ENCODE results near the gene RC3H1.

The RC3H1 gene, protein sequence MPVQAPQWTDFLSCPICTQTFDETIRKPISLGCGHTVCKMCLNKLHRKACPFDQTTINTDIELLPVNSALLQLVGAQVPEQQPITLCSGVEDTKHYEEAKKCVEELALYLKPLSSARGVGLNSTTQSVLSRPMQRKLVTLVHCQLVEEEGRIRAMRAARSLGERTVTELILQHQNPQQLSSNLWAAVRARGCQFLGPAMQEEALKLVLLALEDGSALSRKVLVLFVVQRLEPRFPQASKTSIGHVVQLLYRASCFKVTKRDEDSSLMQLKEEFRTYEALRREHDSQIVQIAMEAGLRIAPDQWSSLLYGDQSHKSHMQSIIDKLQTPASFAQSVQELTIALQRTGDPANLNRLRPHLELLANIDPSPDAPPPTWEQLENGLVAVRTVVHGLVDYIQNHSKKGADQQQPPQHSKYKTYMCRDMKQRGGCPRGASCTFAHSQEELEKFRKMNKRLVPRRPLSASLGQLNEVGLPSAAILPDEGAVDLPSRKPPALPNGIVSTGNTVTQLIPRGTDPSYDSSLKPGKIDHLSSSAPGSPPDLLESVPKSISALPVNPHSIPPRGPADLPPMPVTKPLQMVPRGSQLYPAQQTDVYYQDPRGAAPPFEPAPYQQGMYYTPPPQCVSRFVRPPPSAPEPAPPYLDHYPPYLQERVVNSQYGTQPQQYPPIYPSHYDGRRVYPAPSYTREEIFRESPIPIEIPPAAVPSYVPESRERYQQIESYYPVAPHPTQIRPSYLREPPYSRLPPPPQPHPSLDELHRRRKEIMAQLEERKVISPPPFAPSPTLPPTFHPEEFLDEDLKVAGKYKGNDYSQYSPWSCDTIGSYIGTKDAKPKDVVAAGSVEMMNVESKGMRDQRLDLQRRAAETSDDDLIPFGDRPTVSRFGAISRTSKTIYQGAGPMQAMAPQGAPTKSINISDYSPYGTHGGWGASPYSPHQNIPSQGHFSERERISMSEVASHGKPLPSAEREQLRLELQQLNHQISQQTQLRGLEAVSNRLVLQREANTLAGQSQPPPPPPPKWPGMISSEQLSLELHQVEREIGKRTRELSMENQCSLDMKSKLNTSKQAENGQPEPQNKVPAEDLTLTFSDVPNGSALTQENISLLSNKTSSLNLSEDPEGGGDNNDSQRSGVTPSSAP
- long read RNA-seq, full-length matches to known transcripts = 1 of 10 reads
- long read RNA-seq, partial matches to known transcripts = 2 of 10 reads
- long read RNA-seq, other reads (novel, unspliced or antisense) = 7 of 10 reads

DNA sequence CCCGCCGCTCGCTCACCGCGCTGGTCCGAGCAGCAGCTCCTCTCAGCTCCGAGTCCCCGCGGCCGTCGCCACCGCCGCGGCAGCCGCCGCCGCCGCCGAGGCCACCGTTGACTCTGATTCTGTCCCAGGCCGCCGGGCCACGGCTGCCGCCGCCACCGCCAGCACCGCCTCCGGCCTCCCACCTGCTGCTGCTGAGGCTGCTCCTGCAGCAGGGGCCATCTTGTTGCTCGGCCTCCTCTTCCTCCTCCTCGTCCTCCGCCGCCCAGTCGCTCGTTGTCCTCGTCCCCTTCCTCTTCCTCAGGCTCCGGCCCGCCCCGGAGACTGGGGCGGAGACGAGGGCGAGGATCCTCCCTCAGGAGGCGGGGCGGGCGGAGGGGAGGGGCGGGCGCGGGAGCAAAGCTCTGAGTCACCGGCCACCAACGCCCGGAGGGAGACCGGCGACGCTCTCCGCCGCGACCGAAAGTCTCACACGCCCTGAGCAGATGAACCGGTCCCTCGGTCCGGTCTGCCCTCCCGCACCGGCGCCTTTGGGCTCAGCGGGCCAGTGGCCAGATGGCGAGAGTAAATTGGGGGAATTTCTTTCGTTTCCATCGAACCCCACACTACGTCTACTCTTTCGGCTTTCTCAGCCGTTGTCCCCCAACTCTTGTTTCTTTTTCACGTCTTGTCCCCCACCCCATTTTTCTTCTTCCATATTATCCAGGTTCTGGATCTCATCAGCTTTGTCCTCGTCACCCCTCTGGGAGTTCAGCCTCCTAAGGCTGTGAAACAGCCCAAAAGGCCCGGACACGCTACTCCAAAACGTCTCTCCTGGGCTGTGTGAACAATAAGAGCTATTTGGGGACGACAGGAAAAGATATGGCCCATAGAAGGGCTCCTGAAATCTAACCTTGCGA is at the start of gene RC3H1:
TSS of gene RC3H1 (minus strand) at position 278 of the 896 bp plus-strand sequence. CDS start 29,372 bp downstream, outside the sequence.
- peak; percentile 84 to 92 for DNase-seq (ENCODE audit: low read depth in 1 of 2, low spot score in 1 of 2)
- Histone ChIP-seq H3K27ac (replicated peaks) (peak within 1 kb of the TSS; percentile 94), H3K27me3 (ENCODE audit: insufficient read depth, poor library complexity, severe bottlenecking) (no peaks in the 10 kb centered on the region), H3K4me3 (replicated peaks; ENCODE audit: insufficient read depth, low read length) (peak within 1 kb of the TSS; percentile 87)
- TF ChIP-seq SPI1 (IDR thresholded peaks at IDR 0.05; ENCODE audit: borderline replicate concordance, low read depth) (peak; percentile 74; the same call in 1 of the 2 replicates), POLR2AphosphoS5 (IDR thresholded peaks at IDR 0.05; ENCODE audit: low read depth) (peak; percentile 96), GABPA (IDR thresholded peaks at IDR 0.05; ENCODE audit: low read depth) (no peak)
- TF ChIP-seq, protein P1, sequence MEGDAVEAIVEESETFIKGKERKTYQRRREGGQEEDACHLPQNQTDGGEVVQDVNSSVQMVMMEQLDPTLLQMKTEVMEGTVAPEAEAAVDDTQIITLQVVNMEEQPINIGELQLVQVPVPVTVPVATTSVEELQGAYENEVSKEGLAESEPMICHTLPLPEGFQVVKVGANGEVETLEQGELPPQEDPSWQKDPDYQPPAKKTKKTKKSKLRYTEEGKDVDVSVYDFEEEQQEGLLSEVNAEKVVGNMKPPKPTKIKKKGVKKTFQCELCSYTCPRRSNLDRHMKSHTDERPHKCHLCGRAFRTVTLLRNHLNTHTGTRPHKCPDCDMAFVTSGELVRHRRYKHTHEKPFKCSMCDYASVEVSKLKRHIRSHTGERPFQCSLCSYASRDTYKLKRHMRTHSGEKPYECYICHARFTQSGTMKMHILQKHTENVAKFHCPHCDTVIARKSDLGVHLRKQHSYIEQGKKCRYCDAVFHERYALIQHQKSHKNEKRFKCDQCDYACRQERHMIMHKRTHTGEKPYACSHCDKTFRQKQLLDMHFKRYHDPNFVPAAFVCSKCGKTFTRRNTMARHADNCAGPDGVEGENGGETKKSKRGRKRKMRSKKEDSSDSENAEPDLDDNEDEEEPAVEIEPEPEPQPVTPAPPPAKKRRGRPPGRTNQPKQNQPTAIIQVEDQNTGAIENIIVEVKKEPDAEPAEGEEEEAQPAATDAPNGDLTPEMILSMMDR (IDR thresholded peaks at IDR 0.05; ENCODE audit: insufficient read depth, low read length) = no peak
- TF ChIP-seq, protein P2, sequence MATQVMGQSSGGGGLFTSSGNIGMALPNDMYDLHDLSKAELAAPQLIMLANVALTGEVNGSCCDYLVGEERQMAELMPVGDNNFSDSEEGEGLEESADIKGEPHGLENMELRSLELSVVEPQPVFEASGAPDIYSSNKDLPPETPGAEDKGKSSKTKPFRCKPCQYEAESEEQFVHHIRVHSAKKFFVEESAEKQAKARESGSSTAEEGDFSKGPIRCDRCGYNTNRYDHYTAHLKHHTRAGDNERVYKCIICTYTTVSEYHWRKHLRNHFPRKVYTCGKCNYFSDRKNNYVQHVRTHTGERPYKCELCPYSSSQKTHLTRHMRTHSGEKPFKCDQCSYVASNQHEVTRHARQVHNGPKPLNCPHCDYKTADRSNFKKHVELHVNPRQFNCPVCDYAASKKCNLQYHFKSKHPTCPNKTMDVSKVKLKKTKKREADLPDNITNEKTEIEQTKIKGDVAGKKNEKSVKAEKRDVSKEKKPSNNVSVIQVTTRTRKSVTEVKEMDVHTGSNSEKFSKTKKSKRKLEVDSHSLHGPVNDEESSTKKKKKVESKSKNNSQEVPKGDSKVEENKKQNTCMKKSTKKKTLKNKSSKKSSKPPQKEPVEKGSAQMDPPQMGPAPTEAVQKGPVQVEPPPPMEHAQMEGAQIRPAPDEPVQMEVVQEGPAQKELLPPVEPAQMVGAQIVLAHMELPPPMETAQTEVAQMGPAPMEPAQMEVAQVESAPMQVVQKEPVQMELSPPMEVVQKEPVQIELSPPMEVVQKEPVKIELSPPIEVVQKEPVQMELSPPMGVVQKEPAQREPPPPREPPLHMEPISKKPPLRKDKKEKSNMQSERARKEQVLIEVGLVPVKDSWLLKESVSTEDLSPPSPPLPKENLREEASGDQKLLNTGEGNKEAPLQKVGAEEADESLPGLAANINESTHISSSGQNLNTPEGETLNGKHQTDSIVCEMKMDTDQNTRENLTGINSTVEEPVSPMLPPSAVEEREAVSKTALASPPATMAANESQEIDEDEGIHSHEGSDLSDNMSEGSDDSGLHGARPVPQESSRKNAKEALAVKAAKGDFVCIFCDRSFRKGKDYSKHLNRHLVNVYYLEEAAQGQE (IDR thresholded peaks at IDR 0.05; ENCODE audit: insufficient replicate concordance, low read depth) = peak; percentile 72

DNA sequence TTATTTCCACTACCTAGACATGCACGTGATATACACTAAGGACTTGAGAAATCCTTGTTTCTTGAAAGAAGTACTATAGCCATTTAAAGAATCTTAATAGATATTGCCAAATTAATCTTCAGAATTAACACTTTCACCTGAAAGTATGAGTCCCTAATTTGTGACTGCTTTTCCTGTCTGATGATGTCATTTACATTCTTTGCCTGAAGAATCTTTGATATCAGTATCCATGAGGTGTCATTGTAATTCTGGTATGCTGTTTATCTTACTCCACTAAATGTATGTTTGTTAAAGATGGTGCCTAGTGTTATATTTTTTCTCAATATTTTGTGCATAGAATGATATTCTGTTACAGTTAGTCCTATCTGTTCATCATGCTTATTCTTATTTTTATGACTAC is 48.5 kb upstream of the RC3H1 start:
- Histone ChIP-seq H3K27ac (replicated peaks) (no peak overlapping the region), H3K27me3 (ENCODE audit: insufficient read depth, poor library complexity, severe bottlenecking) (no peaks in the 10 kb centered on the region), H3K4me3 (replicated peaks; ENCODE audit: insufficient read depth, low read length) (no peak overlapping the region)
- no peak for TF ChIP-seq SPI1 (IDR thresholded peaks at IDR 0.05; ENCODE audit: borderline replicate concordance, low read depth)
- TF ChIP-seq, protein P1 (IDR thresholded peaks at IDR 0.05; ENCODE audit: insufficient read depth, low read length) = no peak
- no peak for TF ChIP-seq GABPA (IDR thresholded peaks at IDR 0.05; ENCODE audit: low read depth)
- TF ChIP-seq, protein P2 (IDR thresholded peaks at IDR 0.05; ENCODE audit: insufficient replicate concordance, low read depth) = no peak
- DNase-seq (ENCODE audit: low read depth in 1 of 2, low spot score in 1 of 2) = no peak

DNA sequence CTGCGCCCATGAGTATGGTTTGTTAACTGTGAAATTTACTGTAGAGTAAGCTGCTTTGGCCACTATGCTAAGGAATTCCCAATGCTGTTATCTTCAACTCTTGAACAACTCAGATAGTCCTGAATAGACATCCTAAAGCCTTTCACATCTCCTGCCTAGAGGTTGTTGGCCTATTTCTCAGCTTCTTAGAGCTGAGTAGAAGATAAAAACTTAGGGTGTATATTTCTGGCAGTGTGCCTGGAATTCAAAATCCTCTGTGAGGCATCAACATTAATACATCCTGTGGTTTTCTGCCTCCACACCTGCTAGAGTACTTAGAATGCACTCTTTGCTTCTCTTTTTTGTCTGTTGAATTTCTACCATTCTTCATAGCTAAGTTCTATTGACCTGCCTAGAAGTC is 45.8 kb upstream of the RC3H1 start:
- TF ChIP-seq, protein P2 (IDR thresholded peaks at IDR 0.05; ENCODE audit: insufficient replicate concordance, low read depth) = no peak
- TF ChIP-seq POLR2AphosphoS5 (IDR thresholded peaks at IDR 0.05; ENCODE audit: low read depth) = no peak
- TF ChIP-seq GABPA (IDR thresholded peaks at IDR 0.05; ENCODE audit: low read depth) = no peak
- TF ChIP-seq, protein P1 (IDR thresholded peaks at IDR 0.05; ENCODE audit: insufficient read depth, low read length) = no peak
- TF ChIP-seq SPI1 (IDR thresholded peaks at IDR 0.05; ENCODE audit: borderline replicate concordance, low read depth) = no peak
- DNase-seq (ENCODE audit: low read depth in 1 of 2, low spot score in 1 of 2) = no peak
- no peaks in the 10 kb centered on the region for H3K27me3 ChIP-seq (ENCODE audit: insufficient read depth, poor library complexity, severe bottlenecking)

More for the DNA sequence above, 45.8 kb upstream of the RC3H1 start:
- Histone ChIP-seq H3K27ac (replicated peaks) (no peak overlapping the region), H3K4me3 (replicated peaks; ENCODE audit: insufficient read depth, low read length) (no peak overlapping the region)
